SK-N-SH treated with all-trans-retinoic acid at 6 μM for 48 hours (cell line): Measurements from ENCODE around the gene TSSK6.

Source experiments
- ATAC-seq: fragments of 200-7000 bp; cut with Tn5 transposase; 3 replicates; pipeline ENCODE4 v1.9.1; 2020; ENCODE audit warnings: mild to moderate bottlenecking, moderate library complexity
- ARNTL ChIP-seq: fragments of 450-650 bp; formaldehyde crosslinking; IDR thresholded peaks from 2 replicates; pipeline ENCODE4 v1.5.0; 2020; ENCODE audit warnings: low read depth, mild to moderate bottlenecking, moderate library complexity, borderline replicate concordance
- BACH2 ChIP-seq: fragments of 250-450 bp; sonication (Bioruptor Pico); IDR thresholded peaks from 2 replicates; pipeline ENCODE4 v1.9.0; 2021; ENCODE audit warnings: mild to moderate bottlenecking, borderline replicate concordance
- CSDC2 ChIP-seq: fragments of 250-450 bp; sonication (Bioruptor Pico); IDR thresholded peaks from 2 replicates; pipeline ENCODE4 v1.5.0; 2020; ENCODE audit warnings: mild to moderate bottlenecking, moderate library complexity
- ESRRG ChIP-seq: fragments of 250-450 bp; sonication (Bioruptor Pico); IDR thresholded peaks from 2 replicates; pipeline ENCODE4 v1.6.1; 2021; ENCODE audit warnings: mild to moderate bottlenecking
- GLIS3 ChIP-seq: fragments of 250-450 bp; sonication (Bioruptor Pico); IDR thresholded peaks from 2 replicates; pipeline ENCODE4 v1.5.0; 2020; ENCODE audit warnings: mild to moderate bottlenecking, moderate library complexity
- OSR1 ChIP-seq: fragments of 250-450 bp; sonication (Bioruptor Pico); IDR thresholded peaks from 2 replicates; pipeline ENCODE4 v1.8.0; 2022; ENCODE audit warnings: moderate library complexity, mild to moderate bottlenecking, inconsistent platforms
- PATZ1 ChIP-seq: fragments of 250-450 bp; sonication (Bioruptor Pico); IDR thresholded peaks from 2 replicates; pipeline ENCODE4 v1.8.0; 2020; ENCODE audit warnings: mild to moderate bottlenecking, moderate library complexity, borderline replicate concordance
- POU6F1 ChIP-seq: fragments of 250-450 bp; sonication (Bioruptor Pico); IDR thresholded peaks from 2 replicates; pipeline ENCODE4 v1.8.0; 2021; ENCODE audit warnings: low read depth, mild to moderate bottlenecking, moderate library complexity, borderline replicate concordance
- PPARA ChIP-seq: fragments of 250-450 bp; sonication (Bioruptor Pico); IDR thresholded peaks from 2 replicates; pipeline ENCODE4 v1.5.0; 2020; ENCODE audit warnings: mild to moderate bottlenecking, borderline replicate concordance
- RARB ChIP-seq: fragments of 250-450 bp; sonication (Bioruptor Pico); IDR thresholded peaks from 2 replicates; pipeline ENCODE4 v1.8.0; 2021; ENCODE audit warnings: mild to moderate bottlenecking, moderate library complexity
- SNAI2 ChIP-seq: fragments of 250-450 bp; sonication (Bioruptor Pico); IDR thresholded peaks from 2 replicates; pipeline ENCODE4 v1.5.0; 2020; ENCODE audit warnings: mild to moderate bottlenecking, moderate library complexity
- TCF4 ChIP-seq: fragments of 250-450 bp; sonication (Bioruptor Pico); IDR thresholded peaks from 2 replicates; pipeline ENCODE4 v1.8.0; 2021; ENCODE audit warnings: mild to moderate bottlenecking, moderate library complexity, borderline replicate concordance
- TOX ChIP-seq: fragments of 250-450 bp; sonication (Bioruptor Pico); IDR thresholded peaks from 2 replicates; pipeline ENCODE4 v1.8.0; 2021; ENCODE audit warnings: mild to moderate bottlenecking, moderate library complexity, borderline replicate concordance
- TSHZ2 ChIP-seq: fragments of 250-450 bp; sonication (Bioruptor Pico); IDR thresholded peaks from 2 replicates; pipeline ENCODE4 v1.5.0; 2020; ENCODE audit warnings: mild to moderate bottlenecking, moderate library complexity
- ZFP3 ChIP-seq: fragments of 250-450 bp; sonication (Bioruptor Pico); IDR thresholded peaks from 2 replicates; pipeline ENCODE4 v1.5.0; 2020; ENCODE audit warnings: mild to moderate bottlenecking, moderate library complexity
- ZNF565 ChIP-seq: fragments of 450-650 bp; formaldehyde crosslinking; conservative IDR thresholded peaks from 2 replicates; pipeline ENCODE4 v1.5.0; 2020; ENCODE audit warnings: low read depth, mild to moderate bottlenecking, moderate library complexity
- ZNF70 ChIP-seq: fragments of 450-650 bp; formaldehyde crosslinking; IDR thresholded peaks from 2 replicates; pipeline ENCODE4 v1.5.0; 2020; ENCODE audit warnings: mild to moderate bottlenecking, moderate library complexity
- ZNF8 ChIP-seq: fragments of 450-650 bp; formaldehyde crosslinking; IDR thresholded peaks from 2 replicates; pipeline ENCODE4 v1.5.0; 2020; ENCODE audit warnings: mild to moderate bottlenecking, moderate library complexity

TSSK6 gene

GRCh38 chr19:19487077-19487949 is 28.0 kb downstream of the TSSK6 start:
- TF ChIP-seq ESRRG (no peak), POU6F1 (CRISPR knock-in tag) (no peak), BACH2 (CRISPR knock-in tag) (no peak), GLIS3 (CRISPR knock-in tag) (no peak), RARB (no peak), TSHZ2 (no peak), TCF4 (CRISPR knock-in tag) (no peak), TOX (CRISPR knock-in tag) (no peak), ZNF565 (CRISPR knock-in tag) (no peak), ARNTL (CRISPR knock-in tag) (no peak), CSDC2 (CRISPR knock-in tag) (no peak)
- no peak for ATAC-seq

- TF ChIP-seq PPARA (CRISPR knock-in tag) (no peak), SNAI2 (CRISPR knock-in tag) (no peak), TCF4 (CRISPR knock-in tag) (no peak), RARB (no peak), ZNF565 (CRISPR knock-in tag) (no peak), ZFP3 (no peak), POU6F1 (CRISPR knock-in tag) (no peak), BACH2 (CRISPR knock-in tag) (no peak), PATZ1 (CRISPR knock-in tag) (no peak), ZNF70 (CRISPR knock-in tag) (no peak), OSR1 (CRISPR knock-in tag) (no peak)
Measured at GRCh38 chr19:19486343-19487076, 28.8 kb downstream of the TSSK6 start.

GRCh38 chr19:19485998-19486290 is 29.4 kb downstream of the TSSK6 start:
- ATAC-seq = no peak
- TF ChIP-seq ZNF8 (no peak), RARB (no peak)

More at GRCh38 chr19:19486343-19487076, 28.8 kb downstream of the TSSK6 start:
- ATAC-seq = no peak
